HL-60 (cell line): ENCODE results near the gene GOLM1.
A peak's percentile ranks its signal among the peaks of the same experiment; 100 is the strongest.
"Not testable (repeated sequence)": the region's sequence is repeated elsewhere in the genome, so short reads cannot be mapped to it uniquely, and the experiment has no call there.

Source experiments
- DNase-seq, 2 experiments: peaks; one replicate each; pipeline ENCODE4 v3.0.0-alpha.2; 2010 to 2020; ENCODE audit warnings: low read depth in 1 of 2, low spot score in 1 of 2
- H3K27ac ChIP-seq: fragments of 250-450 bp; sonication (Bioruptor Pico); replicated peaks from 2 replicates; pipeline ENCODE4 v1.5.1; 2020; ENCODE audit warnings: mild to moderate bottlenecking, moderate library complexity
- H3K27me3 ChIP-seq: fragments of 250-450 bp; sonication (Bioruptor Pico); 2 replicates; pipeline ENCODE4 v1.5.1; 2021; ENCODE audit warnings: mild to moderate bottlenecking, moderate library complexity; ENCODE audit not compliant: insufficient read depth, poor library complexity, severe bottlenecking
- H3K4me3 ChIP-seq: replicated peaks from 2 replicates; pipeline ENCODE4 v1.5.1; 2011; ENCODE audit warnings: mild to moderate bottlenecking, control low read depth, low read length; ENCODE audit not compliant: insufficient read depth
- CTCF ChIP-seq: IDR thresholded peaks from one replicate; pipeline ENCODE4 v1.5.1; 2011; ENCODE audit warnings: low read length, control low read depth, inconsistent platforms; ENCODE audit not compliant: insufficient read depth
- GABPA ChIP-seq: IDR thresholded peaks from 2 replicates; pipeline ENCODE4 v1.6.1; 2012; ENCODE audit warnings: low read depth
- POLR2AphosphoS5 ChIP-seq: IDR thresholded peaks from 2 replicates; pipeline ENCODE4 v1.6.1; 2012; ENCODE audit warnings: low read depth
- SPI1 ChIP-seq: IDR thresholded peaks from 2 replicates; pipeline ENCODE4 v1.6.1; 2012; ENCODE audit warnings: low read depth, mild to moderate bottlenecking, borderline replicate concordance
- long read RNA-seq: library from polyadenylated mRNA; unstranded; transcript quantifications from one replicate; pipeline ENCODE4 v2.0.0, GENCODE V29; 2020
- TF ChIP-seq, protein P1 (sequence below): IDR thresholded peaks from 2 replicates; pipeline ENCODE4 v1.6.1; 2012; ENCODE audit warnings: low read depth; ENCODE audit not compliant: insufficient replicate concordance

Gene GOLM1, protein sequence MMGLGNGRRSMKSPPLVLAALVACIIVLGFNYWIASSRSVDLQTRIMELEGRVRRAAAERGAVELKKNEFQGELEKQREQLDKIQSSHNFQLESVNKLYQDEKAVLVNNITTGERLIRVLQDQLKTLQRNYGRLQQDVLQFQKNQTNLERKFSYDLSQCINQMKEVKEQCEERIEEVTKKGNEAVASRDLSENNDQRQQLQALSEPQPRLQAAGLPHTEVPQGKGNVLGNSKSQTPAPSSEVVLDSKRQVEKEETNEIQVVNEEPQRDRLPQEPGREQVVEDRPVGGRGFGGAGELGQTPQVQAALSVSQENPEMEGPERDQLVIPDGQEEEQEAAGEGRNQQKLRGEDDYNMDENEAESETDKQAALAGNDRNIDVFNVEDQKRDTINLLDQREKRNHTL
- long read RNA-seq, transcript GOLM1-203 (10 exons, 3,046 nt): minor isoform, 20 of 57 reads
- long read RNA-seq, transcript GOLM1-202 (10 exons, 3,022 nt): major isoform, 24 of 57 reads
- long read RNA-seq, partial matches to known transcripts: 4 of 57 reads
- long read RNA-seq, other reads (novel, unspliced or antisense): 9 of 57 reads

DNA sequence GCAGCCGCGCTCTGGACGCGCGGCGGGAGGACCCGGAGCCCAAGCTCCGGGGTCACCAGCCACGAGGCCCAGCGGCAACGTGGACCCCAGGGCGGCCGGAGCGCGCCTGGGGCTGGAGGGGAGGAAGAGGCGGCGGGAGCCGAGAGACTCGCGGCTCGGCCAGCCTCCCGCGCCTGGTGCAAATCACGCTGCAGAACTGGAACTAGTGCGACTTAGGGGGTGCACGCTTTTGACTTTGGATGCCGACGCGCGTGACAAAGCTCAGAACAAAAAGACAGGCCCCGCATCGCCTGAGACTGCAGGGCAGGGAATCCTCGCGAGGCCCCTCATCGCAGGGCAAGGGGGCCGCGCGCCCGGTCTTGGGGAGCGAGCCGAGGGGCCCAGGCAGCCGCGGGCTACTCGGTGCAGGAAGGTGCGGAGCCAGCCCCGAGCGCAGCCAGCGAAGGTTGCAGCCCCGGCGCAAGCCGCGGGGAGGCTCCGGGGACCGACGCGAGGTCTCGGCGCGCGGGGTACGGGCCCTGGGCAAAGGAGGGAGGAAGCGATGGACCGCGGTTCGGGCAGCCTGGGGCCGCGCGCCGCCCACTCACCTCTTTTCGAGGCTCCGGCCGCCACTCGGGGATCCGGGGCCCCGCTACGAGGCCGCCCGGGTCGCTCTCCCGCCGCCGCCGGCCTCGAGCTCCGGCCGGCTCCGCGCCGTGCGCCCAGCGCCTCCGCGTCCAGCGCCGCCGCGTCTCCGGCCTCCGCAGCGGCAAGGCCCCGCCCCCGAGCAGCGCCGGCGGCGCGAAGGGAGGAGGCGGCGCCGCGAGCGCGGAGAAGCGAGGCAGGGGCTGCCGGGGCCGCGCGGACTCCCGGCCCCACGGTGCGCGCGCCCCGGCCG, at the start of gene GOLM1:
GOLM1 (minus strand) TSS at position 735 of the 877 bp plus-strand sequence. CDS start 20,238 bp downstream, outside the sequence.
- peak; percentile 16 to 25 for DNase-seq
- TF ChIP-seq POLR2AphosphoS5 (no peak), GABPA (no peak), CTCF (no peak), SPI1 (no peak)
- TF ChIP-seq, protein P1, sequence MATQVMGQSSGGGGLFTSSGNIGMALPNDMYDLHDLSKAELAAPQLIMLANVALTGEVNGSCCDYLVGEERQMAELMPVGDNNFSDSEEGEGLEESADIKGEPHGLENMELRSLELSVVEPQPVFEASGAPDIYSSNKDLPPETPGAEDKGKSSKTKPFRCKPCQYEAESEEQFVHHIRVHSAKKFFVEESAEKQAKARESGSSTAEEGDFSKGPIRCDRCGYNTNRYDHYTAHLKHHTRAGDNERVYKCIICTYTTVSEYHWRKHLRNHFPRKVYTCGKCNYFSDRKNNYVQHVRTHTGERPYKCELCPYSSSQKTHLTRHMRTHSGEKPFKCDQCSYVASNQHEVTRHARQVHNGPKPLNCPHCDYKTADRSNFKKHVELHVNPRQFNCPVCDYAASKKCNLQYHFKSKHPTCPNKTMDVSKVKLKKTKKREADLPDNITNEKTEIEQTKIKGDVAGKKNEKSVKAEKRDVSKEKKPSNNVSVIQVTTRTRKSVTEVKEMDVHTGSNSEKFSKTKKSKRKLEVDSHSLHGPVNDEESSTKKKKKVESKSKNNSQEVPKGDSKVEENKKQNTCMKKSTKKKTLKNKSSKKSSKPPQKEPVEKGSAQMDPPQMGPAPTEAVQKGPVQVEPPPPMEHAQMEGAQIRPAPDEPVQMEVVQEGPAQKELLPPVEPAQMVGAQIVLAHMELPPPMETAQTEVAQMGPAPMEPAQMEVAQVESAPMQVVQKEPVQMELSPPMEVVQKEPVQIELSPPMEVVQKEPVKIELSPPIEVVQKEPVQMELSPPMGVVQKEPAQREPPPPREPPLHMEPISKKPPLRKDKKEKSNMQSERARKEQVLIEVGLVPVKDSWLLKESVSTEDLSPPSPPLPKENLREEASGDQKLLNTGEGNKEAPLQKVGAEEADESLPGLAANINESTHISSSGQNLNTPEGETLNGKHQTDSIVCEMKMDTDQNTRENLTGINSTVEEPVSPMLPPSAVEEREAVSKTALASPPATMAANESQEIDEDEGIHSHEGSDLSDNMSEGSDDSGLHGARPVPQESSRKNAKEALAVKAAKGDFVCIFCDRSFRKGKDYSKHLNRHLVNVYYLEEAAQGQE: no peak
- peaks cover 27% of the 10 kb centered on the region for H3K27me3 ChIP-seq
- H3K27ac ChIP-seq: no peak within 1 kb of the TSS
- peak within 1 kb of the TSS; percentile 54 for H3K4me3 ChIP-seq

- not testable (repeated sequence) for H3K4me3 ChIP-seq, H3K27ac ChIP-seq, H3K27me3 ChIP-seq, DNase-seq
Observed at GRCh38 chr9:86146671-86147070, 47.3 kb upstream of the GOLM1 start.

DNA sequence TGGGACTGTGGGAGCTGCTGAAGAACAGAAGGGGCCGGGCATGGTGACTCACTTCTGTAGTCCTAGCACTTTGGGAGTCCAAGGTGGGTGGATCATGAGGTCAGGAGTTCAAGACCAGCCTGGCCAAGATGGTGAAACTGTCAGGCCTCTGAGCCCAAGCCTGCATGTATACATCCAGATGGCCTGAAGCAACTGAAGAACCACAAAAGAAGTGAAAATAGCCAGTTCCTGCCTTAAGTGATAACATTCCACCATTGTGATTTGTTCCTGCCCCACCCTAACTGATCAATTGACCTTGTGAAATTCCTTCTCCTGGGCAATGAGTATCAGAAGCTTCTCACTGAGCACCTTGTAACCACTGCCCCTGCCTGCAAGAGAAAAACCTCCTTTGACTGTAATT, 46.6 kb upstream of the GOLM1 start:
- H3K27ac ChIP-seq, H3K27me3 ChIP-seq, DNase-seq, H3K4me3 ChIP-seq: not testable (repeated sequence)

- Histone ChIP-seq H3K4me3 (no peak overlapping the region), H3K27me3 (peaks cover 4% of the 10 kb centered on the region), H3K27ac (no peak overlapping the region)
- TF ChIP-seq POLR2AphosphoS5 (no peak), GABPA (no peak), SPI1 (no peak), CTCF (no peak)
- TF ChIP-seq, protein P1: no peak
- no peak for DNase-seq
Observed at GRCh38 chr9:86142973-86143372, 43.6 kb upstream of the GOLM1 start.
